MCF 10A (cell line): ENCODE measurements around the gene IDH3G. TPM values are rescaled to one million over a fixed set of nuclear protein-coding genes. Genes with fewer than 3 reads are reported as not detected.

Source experiments
- BruUV-seq: library from RNA; stranded (reverse); fragments of 400-500 nt; replicated peaks from 2 replicates; lab custom pipeline; 2021; lab: Mats Ljungman, UMichigan
- CTCF ChIA-PET: fragments of 300-600 bp; sonication (Branson Sonifier 250); formaldehyde crosslinking; extraction: SDS; loops from one replicate; lab custom pipeline; 2021; ENCODE audit warnings: antibody characterized with exemption, inconsistent platforms; lab: Yijun Ruan, JAX
- POLR2A ChIA-PET: fragments of 300-600, 350-650 bp; sonication (Branson Sonifier 250); formaldehyde crosslinking; extraction: SDS; loops from one replicate; lab custom pipeline; 2020; ENCODE audit warnings: antibody characterized with exemption, inconsistent platforms; lab: Yijun Ruan, JAX
- DNase-seq: peaks from one replicate; pipeline ENCODE4 v3.0.0-alpha.2; 2018; ENCODE audit not compliant: unreplicated experiment
- H3K27ac Mint-ChIP-seq: one replicate; pipeline ENCODE4 v1.8.0; 2022; ENCODE audit warnings: mild to moderate bottlenecking, low read depth, mixed read lengths; ENCODE audit not compliant: unreplicated experiment
- H3K27me3 Mint-ChIP-seq: one replicate; pipeline ENCODE4 v1.8.0; 2022; ENCODE audit warnings: mixed read lengths; ENCODE audit not compliant: insufficient read depth, unreplicated experiment
- H3K36me3 Mint-ChIP-seq: one replicate; pipeline ENCODE4 v1.8.0; 2022; ENCODE audit warnings: mild to moderate bottlenecking, moderate library complexity, mixed read lengths; ENCODE audit not compliant: insufficient read depth, unreplicated experiment
- H3K4me1 Mint-ChIP-seq: one replicate; pipeline ENCODE4 v1.8.0; 2022; ENCODE audit warnings: mixed read lengths; ENCODE audit not compliant: insufficient read depth, unreplicated experiment
- H3K4me3 Mint-ChIP-seq: one replicate; pipeline ENCODE4 v1.8.0; 2022; ENCODE audit warnings: mild to moderate bottlenecking, moderate library complexity, mixed read lengths; ENCODE audit not compliant: unreplicated experiment
- H3K9me3 Mint-ChIP-seq: one replicate; pipeline ENCODE4 v1.8.0; 2022; ENCODE audit warnings: mixed read lengths; ENCODE audit not compliant: unreplicated experiment
- intact Hi-C: fragments of 100-400 bp; cut with micrococcal nuclease; formaldehyde crosslinking; loops from 2 replicates; pipeline ENCODE4 v1.14.1; 2022
- total RNA-seq: library from RNA; stranded (reverse); gene quantifications from 2 replicates; pipeline ENCODE4 v1.2.3, GENCODE V29; 2022
- TF ChIP-seq, protein P1 (sequence below): fragments of 200-600 bp; IDR thresholded peaks from one replicate; pipeline ENCODE4 v1.8.0; 2022; ENCODE audit warnings: antibody characterized with exemption, mild to moderate bottlenecking; ENCODE audit not compliant: unreplicated experiment

IDH3G gene
- total RNA-seq, 1 experiment from 2014 or later: 65.4 TPM

DNA sequence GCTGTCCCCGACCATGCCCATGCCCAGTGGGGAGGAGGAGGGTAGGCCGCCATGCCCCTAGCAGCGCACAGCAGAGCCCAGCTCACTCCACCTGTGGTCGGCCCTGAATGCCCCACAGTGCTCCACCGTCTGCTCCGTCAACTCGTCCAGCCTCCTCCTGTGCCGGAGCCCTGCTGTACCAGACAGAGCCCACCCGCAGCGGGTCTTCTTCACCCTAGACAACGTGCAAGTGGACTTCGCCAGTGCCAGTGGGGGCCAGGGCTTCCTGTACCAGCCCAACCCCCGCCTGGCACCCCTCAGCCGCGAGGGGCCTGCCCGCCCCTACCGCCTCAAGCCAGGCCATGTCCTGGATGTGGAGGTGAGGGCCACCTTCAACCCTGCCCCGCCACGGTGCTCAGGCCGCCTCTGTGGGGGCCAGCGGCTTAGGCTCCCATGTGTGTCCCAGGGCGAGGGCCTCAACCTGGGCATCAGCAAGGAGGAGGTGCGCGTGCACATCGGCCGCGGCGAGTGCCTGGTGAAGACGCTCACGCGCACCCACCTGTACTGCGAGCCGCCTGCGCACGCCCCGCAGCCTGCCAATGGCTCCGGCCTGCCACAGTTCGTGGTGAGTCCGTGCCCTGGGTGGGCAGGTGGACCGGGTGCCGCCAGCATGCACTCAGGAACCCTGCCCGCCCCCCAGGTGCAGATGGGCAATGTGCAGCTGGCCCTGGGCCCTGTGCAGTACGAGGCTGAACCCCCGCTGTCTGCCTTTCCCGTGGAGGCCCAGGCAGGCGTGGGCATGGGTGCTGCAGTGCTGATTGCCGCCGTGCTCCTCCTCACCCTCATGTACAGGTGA, 20.2 kb downstream of the IDH3G start:
- H3K27ac Mint-ChIP-seq: no peak overlapping the region
- H3K4me3 Mint-ChIP-seq: no peak overlapping the region
- intact Hi-C loops: no loop called here
- no peaks in the 10 kb centered on the region for H3K4me1 Mint-ChIP-seq
- POLR2A ChIA-PET: no interaction called here
- peaks cover 8% of the 10 kb centered on the region for H3K36me3 Mint-ChIP-seq
- BruUV-seq: no TSS peak
- no peaks in the 10 kb centered on the region for H3K27me3 Mint-ChIP-seq
- TF ChIP-seq, protein P1, sequence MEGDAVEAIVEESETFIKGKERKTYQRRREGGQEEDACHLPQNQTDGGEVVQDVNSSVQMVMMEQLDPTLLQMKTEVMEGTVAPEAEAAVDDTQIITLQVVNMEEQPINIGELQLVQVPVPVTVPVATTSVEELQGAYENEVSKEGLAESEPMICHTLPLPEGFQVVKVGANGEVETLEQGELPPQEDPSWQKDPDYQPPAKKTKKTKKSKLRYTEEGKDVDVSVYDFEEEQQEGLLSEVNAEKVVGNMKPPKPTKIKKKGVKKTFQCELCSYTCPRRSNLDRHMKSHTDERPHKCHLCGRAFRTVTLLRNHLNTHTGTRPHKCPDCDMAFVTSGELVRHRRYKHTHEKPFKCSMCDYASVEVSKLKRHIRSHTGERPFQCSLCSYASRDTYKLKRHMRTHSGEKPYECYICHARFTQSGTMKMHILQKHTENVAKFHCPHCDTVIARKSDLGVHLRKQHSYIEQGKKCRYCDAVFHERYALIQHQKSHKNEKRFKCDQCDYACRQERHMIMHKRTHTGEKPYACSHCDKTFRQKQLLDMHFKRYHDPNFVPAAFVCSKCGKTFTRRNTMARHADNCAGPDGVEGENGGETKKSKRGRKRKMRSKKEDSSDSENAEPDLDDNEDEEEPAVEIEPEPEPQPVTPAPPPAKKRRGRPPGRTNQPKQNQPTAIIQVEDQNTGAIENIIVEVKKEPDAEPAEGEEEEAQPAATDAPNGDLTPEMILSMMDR: no peak
- CTCF ChIA-PET: no interaction called here
- no peak for DNase-seq
- H3K9me3 Mint-ChIP-seq: no peaks in the 10 kb centered on the region

DNA sequence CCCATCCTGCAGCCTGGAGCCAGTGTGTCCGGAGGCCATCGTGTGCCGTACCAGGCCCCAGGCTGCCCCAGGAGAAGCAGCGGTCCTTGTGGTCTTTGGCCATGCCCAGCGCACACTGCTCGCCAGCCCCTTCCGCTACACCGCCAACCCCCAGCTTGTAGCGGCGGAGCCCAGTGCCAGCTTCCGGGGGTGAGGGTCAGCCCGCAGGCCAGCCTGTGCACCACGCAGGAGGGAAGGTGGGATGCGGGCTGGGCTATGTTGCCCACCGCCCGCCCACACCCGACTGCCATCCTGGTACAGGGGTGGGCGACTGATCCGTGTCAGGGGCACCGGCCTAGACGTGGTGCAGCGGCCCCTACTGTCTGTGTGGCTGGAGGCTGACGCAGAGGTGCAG, 21.0 kb downstream of the IDH3G start:
- no TSS peak for BruUV-seq

DNA sequence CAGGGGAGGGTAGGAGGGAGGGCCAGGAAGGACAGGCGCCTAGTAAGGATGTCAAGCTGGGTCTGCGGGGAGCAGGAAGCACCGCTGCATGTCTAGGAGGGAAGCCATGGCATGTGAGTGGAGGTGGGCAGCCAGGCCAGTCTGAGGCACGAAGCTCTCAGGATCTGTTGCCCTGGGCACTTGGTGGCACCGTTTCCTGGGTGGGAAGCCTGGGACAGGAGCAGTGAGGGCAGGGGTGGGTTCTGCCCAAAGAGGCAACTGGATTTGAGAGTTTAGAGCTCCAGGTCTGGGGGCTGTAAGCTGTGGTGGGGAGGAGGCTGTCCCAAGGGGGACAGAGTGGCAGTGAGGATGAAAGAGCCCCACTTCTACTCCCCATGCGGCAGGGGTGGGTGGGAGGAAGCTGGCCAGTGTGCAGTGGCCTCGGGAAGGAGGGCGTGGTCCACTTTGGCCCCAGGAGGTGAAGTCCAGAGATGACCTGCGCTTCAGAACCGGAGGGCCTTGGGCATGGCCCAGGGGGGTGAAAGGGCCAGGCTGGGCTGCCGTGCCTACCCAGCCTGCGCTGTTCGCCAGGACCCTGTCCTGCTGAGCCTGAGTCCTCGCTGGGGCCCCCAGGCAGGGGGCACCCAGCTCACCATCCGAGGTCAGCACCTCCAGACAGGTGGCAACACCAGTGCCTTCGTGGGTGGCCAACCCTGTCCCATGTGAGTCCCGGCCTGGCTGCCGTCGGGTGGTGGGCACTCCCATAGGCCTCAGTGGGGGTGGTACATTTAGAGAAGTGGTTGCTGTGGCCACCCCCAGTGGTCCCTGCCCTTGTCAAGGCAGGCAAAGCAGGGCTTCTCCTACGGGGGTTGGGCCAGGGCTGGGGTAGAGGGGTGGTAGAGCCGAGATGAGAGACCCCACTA, 21.6 kb downstream of the IDH3G start:
- Mint-ChIP-seq H3K9me3 (no peaks in the 10 kb centered on the region), H3K27me3 (no peaks in the 10 kb centered on the region), H3K27ac (no peak overlapping the region), H3K36me3 (peaks cover 8% of the 10 kb centered on the region), H3K4me3 (no peak overlapping the region), H3K4me1 (no peaks in the 10 kb centered on the region)
- no peak for DNase-seq
- TF ChIP-seq, protein P1: no peak
- ChIA-PET CTCF (interaction anchor here (0.6 to 0.7 kb wide), 2 partner anchors 176 to 426 kb away, joined by 3 to 4 read pairs; no protein-coding TSS in a partner anchor), POLR2A (no interaction called here)
- intact Hi-C loops: no loop called here
- BruUV-seq: no TSS peak

More for the DNA sequence above, 21.0 kb downstream of the IDH3G start:
- POLR2A ChIA-PET: no interaction called here
- H3K4me3 Mint-ChIP-seq: no peak overlapping the region
- peaks cover 8% of the 10 kb centered on the region for H3K36me3 Mint-ChIP-seq
- TF ChIP-seq, protein P1: no peak
- no peaks in the 10 kb centered on the region for H3K4me1 Mint-ChIP-seq
- CTCF ChIA-PET: no interaction called here
- DNase-seq: no peak
- no peak overlapping the region for H3K27ac Mint-ChIP-seq
- intact Hi-C loops: no loop called here
- H3K27me3 Mint-ChIP-seq: no peaks in the 10 kb centered on the region
- H3K9me3 Mint-ChIP-seq: no peaks in the 10 kb centered on the region
